Activated CD4-positive, alpha-beta T cell treated with anti-CD3 and anti-CD28 coated beads for 4 hours (primary cell): ENCODE measurements around the gene CERS1.
"Not testable (repeated sequence)": the region's sequence is repeated elsewhere in the genome, so short reads cannot be mapped to it uniquely, and the experiment has no call there.

Experiments
- DNase-seq, 2 donors: peaks; one replicate each; pipeline ENCODE4 v3.0.0-alpha.2; 2020

The CERS1 gene

DNA sequence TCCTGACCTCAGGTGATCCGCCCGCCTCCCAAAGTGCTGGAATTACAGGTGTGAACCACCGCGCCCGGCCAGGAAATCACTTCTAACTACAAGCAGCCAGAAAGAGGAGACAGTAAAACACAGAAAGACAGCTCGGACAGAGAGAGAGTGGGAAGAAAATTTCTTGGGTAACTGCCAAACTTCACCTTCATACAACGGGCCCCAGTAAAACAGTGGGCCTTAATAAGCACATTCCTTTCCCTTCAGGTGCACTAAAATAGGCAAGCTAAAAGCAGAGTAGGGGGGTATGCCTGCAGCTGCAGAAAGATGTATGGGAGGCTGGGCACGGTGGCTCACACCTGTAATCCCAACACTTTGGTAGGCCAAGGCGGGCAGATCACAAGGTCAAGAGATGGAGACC, 21.6 kb upstream of the CERS1 start:
- DNase-seq: not testable (repeated sequence)

DNA sequence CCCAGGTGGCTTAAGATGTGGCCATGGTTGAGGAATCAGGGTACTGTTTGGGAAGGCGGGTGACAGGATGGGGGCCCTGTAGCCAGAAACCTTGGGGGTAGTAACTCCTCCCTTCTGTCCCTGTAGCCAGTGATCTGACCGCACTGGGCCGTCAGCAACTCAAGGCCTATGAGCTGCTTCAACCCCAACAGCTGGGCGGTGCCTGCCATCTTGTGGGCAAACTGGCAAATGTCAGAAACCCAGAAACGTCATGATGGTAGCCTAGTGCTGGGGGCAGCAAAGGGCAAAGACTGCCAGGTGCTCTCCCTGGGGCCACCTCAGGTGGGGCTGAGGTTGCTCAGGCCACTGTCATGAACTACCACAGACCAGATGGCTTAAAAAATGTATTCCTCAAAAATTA, 19.7 kb upstream of the CERS1 start:
- DNase-seq: no peak

DNA sequence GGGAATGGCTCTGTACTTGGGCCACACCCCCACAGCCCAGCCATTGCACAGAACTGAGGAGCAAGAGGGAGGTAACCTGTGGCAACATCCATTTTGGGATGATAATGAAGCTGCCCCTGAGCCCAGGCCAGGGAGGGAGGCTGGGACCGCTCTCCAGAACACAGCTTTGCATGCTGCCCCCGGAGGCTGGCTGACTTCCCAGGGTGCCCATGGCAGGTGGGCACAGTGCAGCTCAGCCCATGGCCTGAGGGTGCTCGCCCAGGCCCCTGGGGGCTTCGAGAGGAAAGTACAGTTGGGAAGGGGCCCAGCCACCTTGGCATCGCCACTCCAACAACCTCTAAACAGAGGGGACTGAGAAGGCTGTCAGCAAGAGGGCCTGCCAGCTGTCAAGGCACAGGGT, 17.5 kb upstream of the CERS1 start:
- no peak for DNase-seq

DNA sequence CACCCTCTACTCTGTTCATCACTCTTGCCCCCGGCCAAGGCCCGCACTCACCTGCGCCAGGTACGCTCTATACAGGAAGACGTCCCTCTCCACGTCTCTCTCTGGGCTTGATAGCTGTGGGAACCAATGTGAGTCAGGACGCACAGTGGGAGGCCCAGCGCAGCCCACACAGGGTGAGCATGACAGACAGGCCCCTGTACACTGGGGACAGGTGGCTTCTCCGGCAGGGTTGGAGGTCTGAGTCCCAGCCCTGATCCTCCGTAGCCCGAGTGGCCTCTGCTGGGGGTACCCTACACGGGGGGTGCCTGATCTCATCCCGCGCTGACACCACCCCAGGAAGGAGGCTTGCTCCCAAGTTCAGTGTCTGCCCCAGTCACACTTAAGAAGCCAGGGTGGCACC, 17.0 kb upstream of the CERS1 start:
- no peak for DNase-seq

DNA sequence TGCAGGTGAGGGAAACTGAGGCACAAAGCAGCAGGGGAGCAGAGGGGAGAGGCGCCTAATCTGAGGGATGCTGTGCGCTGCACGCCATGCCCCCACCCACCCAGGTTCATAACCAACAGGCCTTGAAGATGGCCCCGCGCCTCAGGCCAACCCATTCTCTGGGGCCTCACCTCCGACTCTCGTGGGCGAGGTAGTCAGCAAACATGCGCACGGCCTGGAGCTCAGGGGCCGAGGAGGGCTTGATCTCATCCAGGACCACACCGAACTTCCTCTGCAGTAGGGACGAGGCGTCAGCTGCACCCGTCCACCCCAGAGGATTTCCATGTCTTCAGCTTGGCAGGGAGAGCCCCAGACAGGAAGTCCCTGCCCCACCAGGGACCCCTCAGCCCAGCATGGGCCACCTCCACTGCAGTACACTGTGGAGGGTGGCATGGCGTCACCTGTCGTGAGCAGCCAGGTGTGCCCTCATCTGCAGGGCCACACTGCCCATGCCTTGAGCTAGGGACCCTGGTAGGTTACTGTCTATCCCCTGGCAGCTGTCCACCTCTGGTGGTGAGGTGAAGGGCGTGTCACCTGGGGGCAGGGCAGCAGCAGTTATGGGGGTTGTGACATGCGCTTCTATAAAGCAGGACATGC, 15.0 kb upstream of the CERS1 start:
- no peak for DNase-seq

DNA sequence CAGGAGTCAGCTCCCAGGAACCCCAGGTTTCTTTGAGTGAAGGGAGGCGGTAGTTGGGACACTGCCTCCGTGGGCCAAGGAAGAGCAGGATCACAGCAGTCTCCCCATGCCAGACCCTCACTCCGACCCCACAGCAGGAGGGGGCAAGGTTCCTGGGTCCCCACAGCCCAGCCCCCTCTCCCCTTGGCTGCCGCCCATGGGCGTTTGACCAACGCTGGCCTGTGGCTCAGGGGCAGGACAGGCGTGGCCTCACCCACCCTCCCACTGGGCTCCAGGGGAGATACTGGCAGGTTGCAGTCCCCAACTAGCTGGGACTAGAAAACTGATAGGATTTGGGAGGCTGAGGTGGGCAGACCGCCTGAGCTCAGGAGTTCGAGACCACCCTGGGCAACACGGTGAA, 14.1 kb upstream of the CERS1 start:
- no peak for DNase-seq

DNA sequence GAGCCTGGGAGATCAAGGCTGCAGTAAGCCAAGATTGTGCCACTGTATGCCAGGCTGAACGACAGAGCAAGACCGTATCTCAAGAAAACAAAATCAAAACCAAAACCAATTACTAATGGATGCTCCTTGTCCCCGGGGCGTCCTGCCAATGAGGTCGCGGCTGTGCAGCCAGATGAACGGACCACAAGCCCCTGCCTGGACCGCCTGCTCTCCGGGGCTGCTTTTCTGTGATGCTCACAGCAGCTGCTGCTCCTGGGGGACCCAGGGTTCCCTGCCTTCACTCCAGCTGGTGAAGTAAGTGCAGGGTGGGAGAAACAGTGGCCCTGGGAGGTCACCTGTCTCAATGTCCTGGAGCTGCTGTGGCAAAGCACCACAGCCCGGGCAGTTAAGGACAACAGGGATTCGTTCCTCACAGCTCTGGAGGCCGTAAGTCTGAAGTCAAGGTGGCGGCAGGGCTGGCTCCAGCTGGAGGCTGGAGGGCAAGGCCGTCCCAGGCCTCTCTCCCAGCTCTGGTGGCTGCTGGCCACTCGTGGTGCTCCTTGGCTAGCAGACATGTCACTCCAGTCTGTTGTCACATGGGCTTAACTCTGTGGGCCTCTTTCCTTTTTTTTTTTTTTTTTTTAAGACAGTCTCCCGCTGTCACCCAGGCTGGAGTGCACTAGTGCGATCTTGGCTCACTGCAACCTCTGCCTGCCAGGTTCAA, 13.1 kb upstream of the CERS1 start:
- DNase-seq: no peak

DNA sequence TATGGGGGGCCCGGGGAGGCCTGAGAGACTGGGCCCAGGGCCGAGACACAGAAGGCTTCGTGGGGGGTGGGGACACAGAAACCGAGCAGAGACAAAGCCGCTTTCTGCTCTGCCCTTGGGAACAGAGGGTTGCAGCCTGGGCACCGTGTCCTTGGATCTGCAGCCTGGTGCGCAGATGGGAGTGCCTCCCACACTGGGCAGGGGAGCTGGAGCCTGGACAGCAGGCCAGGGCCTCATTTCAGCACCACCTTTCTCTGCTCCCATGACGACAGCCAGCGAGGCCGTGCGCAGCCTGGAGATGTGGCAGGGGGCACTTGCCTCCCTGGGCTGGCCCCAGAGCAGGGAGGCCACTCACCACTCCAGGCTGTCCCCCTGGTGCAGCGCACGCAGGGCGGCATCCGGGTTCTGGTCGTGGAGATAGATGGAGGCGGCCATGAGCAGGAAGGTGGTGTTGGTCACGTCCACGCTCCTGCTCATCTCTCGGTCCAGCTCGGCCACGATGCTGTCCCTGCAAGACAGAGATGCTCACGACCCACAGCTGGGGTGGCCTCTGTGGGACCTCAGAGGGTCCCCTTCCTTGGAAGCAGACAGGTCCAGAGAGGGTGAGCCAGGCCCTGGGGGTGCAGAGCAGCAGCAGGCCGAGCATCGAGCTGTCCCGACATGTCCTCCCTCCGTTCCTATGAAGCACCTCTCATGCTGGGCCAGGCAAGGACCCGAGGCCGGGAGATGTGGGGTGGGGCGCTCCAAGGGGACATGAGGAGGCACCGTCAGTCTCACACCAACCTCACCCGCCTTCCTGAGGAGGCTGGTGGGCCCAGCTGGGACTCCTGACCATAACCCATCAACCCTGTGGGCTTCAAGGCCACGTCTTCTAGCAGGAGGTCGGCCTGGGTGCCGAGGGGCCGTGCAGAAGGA, 10.9 kb upstream of the CERS1 start:
- no peak for DNase-seq

DNA sequence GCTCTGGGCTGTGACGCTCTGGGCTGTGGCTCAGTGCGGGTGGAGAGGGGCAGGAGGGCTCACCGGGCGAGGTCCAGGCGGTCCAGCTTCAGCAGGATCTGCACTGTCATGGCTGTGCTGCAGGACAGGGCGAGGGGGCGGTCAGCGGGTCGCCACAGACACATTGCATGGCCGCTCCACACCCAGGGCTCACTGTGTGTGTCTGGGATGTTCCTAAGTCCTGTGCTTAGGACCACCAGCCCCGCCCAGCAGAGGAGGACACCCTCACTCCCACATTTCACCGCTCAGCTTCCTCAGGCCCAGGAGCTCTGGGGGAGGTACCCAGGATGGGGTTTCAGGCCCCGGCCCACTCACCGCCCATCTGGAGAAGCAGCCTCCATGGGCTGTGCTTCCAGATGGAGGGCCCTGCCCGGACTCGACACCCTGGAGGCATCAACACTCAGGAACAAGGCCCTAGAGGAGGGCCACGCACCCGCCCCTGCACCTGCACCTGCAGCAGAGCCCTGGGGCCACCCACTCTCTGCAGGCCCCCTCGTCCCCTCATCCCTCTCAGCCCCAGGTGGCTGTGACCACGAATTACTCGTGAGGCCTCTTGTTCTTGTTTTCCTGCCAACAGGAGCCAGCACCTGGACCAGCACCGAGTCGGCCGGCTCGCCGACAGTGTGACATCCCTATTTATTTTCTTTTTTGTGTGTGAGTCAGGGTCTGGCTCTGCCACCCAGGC, 9.7 kb upstream of the CERS1 start:
- DNase-seq: no peak

DNA sequence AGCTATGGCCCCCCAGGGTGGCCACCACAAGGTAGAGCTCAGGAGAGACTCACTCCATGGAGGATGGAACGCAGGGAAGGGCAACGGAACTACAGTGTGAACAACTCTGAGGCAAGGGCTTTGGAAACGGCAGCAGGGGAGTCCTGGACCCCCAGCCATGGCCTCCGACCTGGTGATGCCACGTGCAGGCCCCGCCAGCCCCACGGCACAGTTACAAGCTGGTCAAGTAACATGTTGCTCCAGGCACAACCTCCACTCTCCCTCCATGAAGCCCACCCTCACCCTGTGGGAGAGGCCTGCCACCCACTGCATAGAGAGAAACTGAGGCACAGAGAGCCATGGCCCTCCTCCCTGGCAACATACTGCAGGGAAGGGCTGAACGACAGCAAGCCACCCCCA, 9.1 kb upstream of the CERS1 start:
- no peak for DNase-seq

DNA sequence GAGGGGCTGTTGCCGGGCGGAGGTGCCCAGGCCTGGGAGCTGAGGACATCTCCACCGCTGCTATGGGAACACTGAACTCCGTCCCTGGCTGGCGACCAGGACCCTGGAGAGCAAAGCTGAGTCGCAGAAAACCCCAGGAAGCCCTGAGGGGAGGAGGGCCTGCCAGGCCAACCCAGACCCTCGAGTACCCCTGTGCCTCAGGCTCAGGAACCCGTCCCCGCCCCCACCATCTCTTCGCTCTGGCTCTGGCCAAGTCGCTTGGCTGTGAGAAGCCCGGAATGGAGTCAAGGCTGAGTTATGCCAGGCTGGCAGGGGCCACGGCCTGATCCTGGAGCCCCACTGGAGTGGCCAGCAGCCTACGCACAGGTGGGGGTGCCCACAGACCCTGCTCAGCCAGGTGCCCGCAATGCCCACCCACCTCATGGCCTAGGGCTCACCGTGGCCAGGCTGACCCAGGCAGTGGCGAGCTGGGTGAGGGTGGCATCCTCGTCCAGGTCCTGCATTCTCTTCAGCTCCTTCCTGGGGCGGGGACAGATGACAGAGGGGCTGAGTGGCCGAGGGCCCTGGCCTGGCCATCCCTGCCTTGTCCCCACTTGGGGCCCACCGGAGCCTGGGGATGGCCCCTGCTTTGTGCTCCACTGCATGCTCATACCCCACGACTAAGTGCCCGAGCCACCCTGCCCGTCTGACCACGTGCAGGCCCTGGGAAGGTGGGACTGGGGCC, 8.5 kb upstream of the CERS1 start:
- DNase-seq: no peak

DNA sequence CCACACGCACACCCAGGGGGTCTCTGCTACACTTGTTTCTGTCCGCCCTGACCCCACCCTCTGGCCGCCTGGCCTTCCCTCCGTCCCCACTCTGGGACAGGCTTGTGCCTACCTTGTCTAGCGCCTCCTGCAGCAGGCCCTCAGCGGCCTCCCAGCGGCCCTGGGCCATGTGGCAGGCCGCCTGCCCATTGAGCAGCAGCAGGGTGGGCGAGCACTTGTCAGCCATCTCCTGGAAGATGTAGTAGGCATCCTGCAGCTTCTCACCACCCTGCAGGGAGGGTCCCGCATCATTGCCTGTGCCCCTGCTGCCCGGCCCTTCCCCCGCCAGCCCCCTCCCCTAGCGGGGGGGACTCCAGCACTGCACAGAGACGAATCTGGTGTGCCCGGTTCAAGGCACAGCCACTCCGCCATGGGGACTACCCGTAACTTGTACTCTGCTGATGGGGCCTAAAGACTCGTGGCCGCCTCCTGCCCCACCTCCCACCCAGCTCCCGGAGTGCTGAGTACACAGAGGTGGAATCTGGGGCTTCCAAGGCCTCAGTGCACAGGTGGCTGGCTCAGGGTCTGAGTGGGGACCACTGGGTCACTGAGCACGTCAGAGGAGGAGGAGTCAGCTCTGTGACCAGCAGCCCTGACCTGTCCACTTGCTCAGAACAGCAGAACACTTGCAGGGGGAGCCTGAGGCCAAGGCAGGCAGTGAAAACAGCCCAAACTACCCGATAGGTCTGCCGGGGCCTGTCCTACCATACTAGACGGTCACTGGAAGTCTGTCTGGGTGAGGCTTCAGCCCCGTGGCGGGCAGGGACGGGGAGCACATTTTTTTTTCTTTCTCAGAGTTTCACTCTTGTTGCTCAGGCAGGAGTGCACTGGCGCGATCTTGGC, 7.4 kb upstream of the CERS1 start:
- no peak for DNase-seq

DNA sequence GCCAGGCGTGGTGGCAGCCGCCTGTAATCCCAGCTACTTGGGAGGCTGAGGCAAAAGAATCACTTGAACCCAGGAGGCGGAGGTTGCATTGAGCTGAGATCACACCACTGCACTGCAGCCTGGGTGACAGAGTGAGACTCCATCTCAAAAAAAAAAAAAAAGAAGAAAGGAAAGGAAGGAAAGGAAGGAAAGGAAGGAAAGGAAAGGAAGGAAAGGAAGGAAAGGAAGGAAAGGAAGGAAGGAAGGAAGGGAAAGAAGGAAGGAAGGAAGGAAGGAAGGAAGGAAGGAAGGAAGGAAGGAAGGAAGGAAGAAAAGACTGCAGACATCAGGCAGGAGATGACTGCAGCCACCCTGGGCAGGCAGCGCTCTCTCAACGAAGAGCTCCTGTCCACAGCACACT, 6.6 kb upstream of the CERS1 start:
- DNase-seq: not testable (repeated sequence)

DNA sequence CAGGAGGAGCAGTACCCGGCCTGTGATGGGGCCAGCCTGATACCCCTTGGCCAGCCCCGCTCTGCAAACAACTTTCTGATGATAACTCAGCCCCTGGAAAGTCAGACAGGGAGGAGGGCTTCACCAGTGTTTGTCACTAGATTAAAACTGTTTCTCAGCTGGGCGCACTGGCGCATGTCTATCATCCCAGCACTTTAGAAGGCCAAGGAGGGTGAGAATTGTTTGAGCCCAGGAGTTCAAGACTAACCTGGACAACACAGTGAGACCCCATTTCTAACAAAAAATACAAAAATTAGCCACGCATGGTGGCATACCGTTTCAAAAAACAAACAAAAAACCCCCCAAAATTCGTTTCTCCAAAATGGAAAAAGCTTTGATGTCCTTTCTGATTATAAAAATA, 5.5 kb upstream of the CERS1 start:
- DNase-seq: no peak

DNA sequence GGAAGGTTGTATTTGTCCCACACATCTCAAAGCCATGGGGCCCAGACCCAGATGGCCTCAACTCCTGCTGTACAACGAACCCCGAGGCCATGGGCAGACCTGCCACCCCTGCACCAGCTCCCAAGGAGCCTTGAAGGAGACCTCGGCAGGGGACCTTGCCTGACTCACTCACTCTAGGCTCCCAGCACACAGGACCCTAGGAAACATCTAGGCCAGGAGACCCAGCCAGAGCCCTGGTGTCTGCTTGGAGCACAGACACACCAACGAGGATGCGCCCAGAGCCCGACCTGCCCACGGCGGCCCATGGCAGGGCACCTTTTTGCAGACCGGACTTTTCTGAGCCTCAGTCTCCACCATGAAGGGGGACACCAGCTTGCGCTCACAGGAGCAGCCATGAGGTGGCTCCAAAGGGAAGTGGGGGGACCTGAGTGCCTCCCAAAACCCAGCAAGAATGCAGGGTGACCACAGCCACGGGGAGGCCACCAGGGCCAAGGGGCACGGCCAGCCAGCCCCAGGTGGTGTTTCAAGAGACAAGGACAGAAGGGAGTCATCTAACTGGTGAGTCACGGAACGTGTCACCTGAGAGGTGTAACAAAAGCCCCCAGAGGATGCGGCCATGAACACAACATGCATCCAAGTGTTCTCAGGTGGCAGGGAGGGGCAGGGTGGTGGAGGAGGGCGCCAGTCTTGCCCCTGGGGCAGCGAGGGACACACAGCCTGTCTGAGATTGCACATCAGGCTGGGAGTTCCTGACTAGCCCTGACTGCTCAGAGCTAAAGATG, 4.9 kb upstream of the CERS1 start:
- no peak for DNase-seq

DNA sequence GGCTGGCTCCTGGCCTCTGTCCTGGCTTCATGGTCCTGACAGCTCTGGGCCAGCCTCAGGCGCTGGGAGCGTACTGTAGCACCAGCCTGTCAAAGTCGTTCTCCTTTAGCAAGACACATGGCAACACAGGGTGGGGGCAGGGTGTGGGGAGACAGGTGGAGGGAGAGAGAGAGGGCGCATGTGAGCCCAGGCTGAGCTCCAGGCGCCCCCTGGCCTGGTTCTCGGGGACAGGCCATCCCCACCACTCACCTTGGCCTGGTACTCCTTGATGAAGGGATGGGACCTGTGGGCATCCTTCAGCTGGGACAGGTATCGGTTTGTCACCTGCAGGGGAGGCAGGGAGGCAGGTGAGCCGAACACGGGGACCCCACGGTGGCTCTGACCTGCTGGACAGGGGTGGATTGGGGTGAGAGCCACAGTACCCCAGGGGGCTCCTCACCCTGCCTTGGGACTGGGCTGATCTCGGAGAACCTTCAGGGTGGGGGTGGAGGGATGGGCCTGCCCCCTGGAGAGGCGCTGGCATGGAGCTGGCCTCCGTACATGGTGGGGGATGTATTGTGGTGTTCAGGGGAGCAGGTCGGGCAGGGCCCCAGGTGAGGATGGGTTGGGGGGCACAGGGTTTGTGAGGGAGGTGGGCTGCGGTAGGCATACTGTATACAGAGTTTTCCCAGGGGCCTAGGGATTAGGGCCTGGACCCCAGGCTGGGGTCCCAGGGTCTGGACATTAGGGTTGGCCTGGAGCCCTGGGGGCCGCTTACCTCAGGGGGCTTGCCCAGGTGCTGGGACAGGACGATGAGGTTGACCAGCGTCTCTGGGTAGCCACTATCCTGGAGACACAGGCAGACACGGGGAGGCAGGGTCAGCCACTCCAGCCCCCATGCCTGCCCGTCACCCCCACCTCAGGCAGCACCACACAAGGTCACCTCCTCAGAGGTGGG, 3.9 kb upstream of the CERS1 start:
- no peak for DNase-seq

DNA sequence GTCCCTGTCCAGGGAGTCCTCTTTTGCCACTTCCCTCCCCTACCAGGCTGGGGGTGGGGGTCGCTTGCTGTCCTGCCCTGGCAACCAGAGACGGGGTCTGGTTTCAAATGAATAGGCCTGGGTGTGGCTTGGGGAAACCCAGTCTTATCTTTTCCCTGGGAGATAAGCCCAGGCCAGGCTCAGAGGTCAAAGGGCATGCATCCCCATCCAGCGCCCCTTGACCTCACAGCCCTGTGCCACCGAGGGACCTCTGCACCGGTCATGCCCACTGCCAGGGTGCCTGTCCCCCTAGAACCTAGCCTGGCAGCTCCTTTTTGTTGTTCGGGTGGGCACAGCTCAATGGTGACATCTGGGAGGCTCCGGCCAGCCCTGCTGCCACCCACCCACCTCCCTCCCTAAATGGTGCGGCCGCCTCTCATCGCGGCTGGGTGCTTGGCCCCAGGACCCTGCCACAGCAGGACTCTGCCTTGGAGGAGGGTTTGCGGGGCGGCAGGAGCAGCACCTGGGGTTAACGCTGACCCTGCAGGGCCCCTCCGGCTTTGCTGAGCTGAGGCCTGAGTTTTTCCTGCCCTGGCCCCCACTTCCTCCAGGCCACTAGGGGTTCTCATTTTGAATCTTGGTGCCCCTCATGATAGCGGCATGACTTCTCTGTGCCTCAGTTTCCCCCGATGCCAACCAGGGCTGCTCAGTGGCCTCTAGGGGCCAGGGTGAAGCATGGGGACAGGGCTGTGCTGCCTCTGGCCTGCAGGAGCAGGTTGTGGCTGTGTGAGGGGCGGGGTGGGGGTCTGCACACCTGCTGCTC, 2.9 kb upstream of the CERS1 start:
- DNase-seq: no peak

DNA sequence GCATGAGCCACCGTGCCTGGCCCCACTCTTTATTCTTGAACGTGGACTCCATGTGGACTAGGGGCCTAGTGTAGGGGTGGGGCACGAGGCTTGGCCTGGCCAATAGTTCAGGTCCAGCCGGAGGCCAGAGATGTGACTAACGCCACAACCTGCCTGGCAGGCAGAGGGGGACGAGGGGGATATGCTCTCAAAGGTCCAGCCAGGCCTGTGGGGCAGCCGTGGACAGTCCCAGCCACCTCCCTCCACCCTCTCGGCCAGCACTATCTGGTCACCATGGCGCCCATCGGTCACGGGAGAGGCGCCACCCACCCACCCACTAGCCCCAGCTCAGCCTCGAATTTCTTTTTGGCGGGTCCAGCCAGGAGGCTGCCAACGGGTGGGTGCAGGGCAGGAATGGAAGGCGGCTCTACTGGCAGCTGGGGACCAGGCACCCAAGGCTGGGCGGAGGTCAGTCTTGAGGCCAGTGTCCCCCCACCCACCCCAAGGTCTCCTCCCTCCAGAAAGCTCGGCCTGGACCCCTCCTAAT, 2.2 kb upstream of the CERS1 start:
- no peak for DNase-seq
